PC-9 (cell line): ENCODE data around the gene GSG1.

Experiments
- EZH2 ChIP-seq: fragments of 200-600 bp; sonication (generic); IDR thresholded peaks from 2 replicates; pipeline ENCODE4 v1.8.0; 2017; ENCODE audit warnings: antibody characterized with exemption, low read depth
- TF ChIP-seq, protein P1 (sequence below): fragments of 200-600 bp; sonication (generic); conservative IDR thresholded peaks from 2 replicates; pipeline ENCODE4 v1.6.1; 2017; ENCODE audit warnings: mixed run types, antibody characterized with exemption, mild to moderate bottlenecking, moderate library complexity

DNA sequence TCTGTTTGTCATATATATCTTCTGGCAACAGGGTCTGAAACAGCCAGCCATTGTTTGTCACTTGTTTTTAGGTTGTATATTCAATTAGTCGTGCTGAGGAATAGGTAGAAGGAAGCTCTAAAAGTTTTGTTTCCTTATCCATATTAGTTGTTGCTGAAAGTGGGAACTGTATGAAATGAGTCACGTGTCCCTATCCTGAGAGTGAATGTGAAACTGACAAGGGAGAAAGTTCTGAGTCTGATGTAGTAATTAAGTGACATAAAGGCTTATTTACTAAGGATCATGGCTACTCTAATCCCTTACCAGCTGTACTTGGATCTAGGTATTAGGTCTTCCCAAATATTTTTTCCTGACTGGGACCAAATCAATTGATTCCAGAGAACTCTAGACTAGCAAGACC is 42.9 kb downstream of the GSG1 start:
- TF ChIP-seq, protein P1, sequence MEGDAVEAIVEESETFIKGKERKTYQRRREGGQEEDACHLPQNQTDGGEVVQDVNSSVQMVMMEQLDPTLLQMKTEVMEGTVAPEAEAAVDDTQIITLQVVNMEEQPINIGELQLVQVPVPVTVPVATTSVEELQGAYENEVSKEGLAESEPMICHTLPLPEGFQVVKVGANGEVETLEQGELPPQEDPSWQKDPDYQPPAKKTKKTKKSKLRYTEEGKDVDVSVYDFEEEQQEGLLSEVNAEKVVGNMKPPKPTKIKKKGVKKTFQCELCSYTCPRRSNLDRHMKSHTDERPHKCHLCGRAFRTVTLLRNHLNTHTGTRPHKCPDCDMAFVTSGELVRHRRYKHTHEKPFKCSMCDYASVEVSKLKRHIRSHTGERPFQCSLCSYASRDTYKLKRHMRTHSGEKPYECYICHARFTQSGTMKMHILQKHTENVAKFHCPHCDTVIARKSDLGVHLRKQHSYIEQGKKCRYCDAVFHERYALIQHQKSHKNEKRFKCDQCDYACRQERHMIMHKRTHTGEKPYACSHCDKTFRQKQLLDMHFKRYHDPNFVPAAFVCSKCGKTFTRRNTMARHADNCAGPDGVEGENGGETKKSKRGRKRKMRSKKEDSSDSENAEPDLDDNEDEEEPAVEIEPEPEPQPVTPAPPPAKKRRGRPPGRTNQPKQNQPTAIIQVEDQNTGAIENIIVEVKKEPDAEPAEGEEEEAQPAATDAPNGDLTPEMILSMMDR = no peak
- no peak for TF ChIP-seq EZH2
